Keratinocyte (primary cell): ENCODE results near the gene KCNAB2.

Experiments used
- CTCF ChIP-seq, 3 experiments: IDR thresholded peaks in 1 of 3; conservative IDR thresholded peaks in 1 of 3; optimal IDR thresholded peaks in 1 of 3; 2 replicates in 2 of 3; 3 replicates in 1 of 3; pipeline versions ENCODE3 to v1.5.1; 2011; ENCODE audit warnings: low read length in 3 of 3, mild to moderate bottlenecking in 3 of 3, moderate library complexity in 2 of 3, control low read depth in 1 of 3, inconsistent platforms in 1 of 3; ENCODE audit not compliant: insufficient read depth in 2 of 3; ENCODE audit errors: extremely low read depth in 1 of 3
- EZH2 ChIP-seq: IDR thresholded peaks from one replicate; pipeline ENCODE4 v1.6.1; 2012; ENCODE audit warnings: inconsistent platforms, mild to moderate bottlenecking, low read length, moderate library complexity

DNA sequence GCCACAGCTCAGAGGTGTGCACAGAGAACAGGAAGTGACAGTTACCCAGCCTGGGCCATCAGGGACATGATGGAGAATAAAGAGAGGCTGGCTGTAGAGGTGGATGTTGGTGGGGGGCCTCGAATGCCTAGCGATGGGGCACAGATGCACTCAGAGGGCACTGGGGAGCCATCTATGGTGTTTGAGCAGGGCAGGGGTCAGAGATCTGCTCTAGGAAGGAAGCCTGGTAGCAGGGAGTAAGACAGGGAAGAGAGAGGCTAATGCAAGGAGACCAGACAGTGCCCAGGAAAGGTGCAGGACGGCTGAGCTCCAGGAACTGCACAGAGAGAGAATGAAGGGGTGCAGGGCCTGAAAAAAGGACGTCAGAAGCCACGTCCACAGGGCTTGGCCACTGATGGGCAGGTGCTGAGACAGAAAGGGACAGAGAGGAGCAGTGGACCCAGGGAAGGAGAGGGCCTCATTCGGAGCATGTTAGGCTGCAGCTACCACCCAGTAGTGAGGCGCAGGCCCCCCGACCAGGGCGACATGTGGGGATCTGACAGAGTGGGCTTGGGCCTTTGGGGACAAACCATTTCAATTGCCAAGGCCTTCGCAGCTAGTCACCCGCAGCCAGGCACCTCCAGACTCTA is 1.1 kb upstream of the KCNAB2 start:
- TF ChIP-seq CTCF (optimal IDR thresholded peaks at IDR 0.05 in 1 of 3, IDR thresholded peaks at IDR 0.05 in 1 of 3, conservative IDR thresholded peaks at IDR 0.05 in 1 of 3; ENCODE audit: extremely low read depth in 1 of 3, insufficient read depth in 2 of 3, low read length in 3 of 3) = no peak
- TF ChIP-seq EZH2 = no peak
